Measurements from ENCODE around the gene SCAF1.

DNA sequence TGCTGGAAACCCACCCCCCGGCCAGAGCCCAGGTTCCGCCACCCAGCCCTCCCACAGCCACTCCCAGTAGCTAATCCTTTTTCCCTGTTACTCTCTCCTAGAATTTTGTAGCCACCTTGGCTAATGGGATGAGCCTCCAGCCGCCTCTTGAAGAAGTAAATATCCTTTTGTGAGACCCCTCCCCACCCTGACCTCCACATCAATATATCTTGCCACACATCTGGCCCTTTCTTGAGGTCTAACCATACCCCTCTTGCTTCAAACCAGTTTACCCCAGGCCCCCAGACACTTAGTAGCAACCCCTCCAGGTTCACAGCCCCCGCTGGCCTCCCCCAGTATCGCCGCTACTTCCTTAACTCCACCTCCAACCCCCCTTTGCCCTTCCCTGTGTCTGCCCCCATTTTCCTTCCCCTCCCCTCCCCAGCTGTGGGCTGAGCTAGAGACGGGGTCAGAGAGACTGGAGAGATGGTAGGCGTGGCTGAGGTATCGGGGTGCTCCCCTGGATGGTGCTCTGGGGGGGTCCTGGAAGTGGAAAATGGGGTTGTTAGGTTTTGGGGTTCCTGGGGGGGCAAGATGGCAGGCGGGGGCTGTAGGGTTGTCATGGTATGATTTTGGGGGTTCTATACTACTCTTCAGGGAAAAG, 37.9 kb downstream of the SCAF1 start:
- no peak for TF ChIP-seq GATA2 (IDR thresholded peaks at IDR 0.05; ENCODE audit: low read depth, low read length)
- TF ChIP-seq GATA3 (IDR thresholded peaks at IDR 0.05; ENCODE audit: low read depth, low read length): no peak
